GM18517 (cell line): ENCODE measurements around the gene PRELP.

Source experiments
- ATAC-seq: cut with Tn5 transposase; IDR thresholded peaks from one replicate; pipeline ENCODE4 v1.9.1; 2021; ENCODE audit warnings: mild to moderate bottlenecking, moderate library complexity; ENCODE audit not compliant: unreplicated experiment

Gene PRELP

DNA sequence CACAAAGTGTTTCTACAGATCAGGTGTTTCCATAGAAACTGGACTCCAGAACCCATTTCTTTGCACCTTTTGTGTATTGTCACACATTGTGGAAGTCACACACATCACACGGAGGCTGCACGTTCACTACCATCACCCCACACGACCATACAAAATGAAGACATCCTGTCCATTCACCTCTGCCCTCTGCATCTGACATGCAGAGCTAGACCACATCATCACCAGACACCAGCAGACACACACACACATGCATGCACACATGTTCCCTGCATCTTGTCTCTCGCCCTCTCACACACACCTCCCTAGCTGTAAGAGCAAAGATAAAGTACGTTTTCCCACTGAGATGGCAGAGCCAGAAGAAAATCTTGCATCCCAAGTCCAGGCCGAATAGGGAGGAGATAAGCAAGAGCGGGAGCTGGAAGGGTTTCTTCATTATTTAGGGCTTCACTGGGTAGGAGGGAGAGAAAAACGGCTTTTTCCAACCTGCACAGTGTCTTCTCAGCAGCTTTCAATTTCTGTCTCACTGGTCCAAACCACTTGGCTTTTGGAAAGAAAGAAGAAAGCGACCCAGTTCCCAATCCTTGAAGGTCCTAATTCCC is 709 bp downstream of the PRELP start:
- no peak for ATAC-seq

DNA sequence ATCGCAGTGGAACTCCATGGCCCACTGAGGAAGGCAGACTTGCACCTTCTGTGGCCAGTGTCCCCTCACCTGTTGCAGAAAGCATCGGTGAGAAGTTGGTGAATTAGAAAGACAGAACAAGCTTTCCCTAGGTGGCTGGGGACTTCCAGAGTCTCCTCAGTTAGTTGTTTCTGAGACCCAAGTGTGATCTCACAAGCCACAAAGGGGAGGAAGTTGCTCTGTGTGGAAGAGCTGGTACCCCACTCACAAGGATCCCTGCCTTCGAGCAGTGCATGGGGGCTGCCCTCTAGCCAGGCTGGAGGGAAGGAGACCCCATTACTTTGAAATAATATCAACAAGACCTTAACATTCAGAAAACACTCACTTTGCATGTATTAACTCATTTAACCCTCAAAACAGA is 2.1 kb downstream of the PRELP start:
- no peak for ATAC-seq

DNA sequence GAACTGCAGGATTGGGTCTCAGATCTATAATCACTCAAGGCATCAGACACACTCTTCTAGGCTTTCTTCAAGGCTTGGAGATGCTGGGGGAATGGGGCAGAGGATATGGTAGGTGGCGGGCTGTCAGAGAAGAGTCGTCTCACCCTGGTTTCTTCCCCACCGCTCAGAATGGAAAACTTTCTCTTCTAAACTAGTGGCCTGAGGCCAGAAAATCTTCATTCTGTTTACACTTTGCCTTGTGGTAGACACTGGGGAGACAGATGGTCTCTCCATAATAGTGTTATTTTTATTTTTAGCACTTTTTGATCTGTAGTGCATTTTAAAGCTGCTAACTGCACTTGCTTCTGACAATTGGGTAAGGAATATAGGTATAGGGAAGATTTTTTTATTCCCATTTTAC is 2.6 kb downstream of the PRELP start:
- no peak for ATAC-seq

GRCh38 chr1:203478986-203479385 is 3.4 kb downstream of the PRELP start:
- ATAC-seq = no peak

GRCh38 chr1:203479646-203480045 is 4.0 kb downstream of the PRELP start:
- no peak for ATAC-seq

GRCh38 chr1:203480084-203480483 is 4.5 kb downstream of the PRELP start:
- ATAC-seq = no peak

DNA sequence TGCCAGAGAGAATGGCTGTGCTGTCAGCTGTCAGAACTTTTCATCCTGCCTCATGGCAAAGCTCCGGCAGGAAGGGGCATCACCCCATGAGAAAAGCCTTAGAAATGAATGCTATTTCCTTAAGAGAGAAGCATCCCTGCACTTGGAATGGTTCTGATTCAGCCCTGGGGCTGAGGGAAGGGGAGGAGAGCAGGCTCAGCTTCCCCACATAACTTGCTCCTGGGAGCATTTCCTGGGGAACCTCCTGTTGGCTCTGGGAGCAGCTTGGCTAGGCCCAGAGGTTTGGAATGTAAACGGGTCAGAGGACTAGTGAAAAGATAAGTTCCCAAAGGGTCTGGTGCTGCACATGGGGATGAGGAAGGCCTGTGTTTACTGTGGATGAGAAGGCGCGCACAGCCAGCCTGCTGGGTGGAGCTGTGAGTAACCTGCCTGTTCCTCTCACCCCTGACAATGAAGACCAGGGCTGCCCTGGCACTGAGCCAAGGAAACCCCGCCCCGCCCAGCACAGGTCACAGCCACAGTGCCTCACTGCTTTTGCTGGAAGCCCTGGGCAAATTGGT is 5.0 kb downstream of the PRELP start:
- no peak for ATAC-seq

DNA sequence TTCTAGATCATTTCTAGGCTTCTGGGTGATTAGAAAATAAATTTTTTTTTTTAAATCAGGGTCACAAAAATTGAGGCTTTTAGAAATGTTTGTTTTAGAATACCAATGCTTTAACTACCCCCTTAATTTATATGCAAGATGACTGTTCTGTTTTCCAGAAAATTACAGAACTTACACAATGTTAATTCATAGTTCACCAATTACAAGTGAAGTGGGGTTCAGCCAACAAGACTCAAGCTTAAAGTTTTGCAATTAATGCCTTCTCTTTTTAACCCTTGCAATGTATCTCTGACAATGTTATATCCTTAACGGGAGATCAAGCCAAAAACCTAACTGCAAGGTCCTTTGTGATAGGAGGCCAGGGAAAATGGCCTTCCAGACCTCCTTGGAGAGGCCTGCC is 5.6 kb downstream of the PRELP start:
- ATAC-seq = no peak

GRCh38 chr1:203486618-203487370 is 11.2 kb downstream of the PRELP start:
- ATAC-seq = no peak

- ATAC-seq = no peak
Observed at GRCh38 chr1:203488539-203488938, 12.9 kb downstream of the PRELP start.

DNA sequence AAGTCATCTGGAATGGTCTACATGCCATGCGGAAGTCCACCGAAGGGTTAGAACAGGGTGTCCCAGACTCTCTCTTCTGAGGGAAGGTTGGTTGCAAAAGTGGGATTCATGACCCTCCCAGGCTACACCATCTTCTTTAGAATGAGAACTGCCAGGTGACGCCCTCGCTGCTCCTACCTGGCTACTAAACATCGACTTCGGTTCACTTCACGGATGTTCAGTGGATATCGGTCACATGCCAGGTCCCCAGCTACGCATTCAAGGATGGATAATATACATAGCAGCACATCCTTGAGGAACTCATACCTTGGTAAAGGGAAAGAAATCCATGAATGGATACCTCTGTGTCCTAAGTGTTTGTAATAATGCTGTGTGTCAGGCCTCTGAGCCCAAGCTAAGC is 15.0 kb downstream of the PRELP start:
- ATAC-seq = no peak

DNA sequence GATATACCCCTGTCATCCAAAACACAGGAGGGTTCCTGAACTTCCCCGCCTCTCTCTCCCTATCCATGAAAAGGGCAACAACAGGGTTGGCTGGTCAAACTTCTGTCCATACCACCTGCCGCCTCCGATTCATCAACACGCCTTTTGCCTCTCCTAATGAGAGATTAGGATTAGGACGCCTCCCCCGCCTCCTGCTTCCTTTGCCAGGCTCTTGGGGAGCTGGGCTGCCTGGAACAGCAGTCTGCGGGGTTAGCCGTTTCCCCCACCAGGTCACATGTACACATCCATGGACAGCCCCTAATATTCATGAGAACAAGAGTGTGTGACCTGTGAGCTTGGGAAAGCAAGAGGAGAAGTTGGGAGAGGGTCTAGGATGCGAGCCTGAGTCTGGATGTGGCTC is 16.1 kb downstream of the PRELP start:
- ATAC-seq = no peak

DNA sequence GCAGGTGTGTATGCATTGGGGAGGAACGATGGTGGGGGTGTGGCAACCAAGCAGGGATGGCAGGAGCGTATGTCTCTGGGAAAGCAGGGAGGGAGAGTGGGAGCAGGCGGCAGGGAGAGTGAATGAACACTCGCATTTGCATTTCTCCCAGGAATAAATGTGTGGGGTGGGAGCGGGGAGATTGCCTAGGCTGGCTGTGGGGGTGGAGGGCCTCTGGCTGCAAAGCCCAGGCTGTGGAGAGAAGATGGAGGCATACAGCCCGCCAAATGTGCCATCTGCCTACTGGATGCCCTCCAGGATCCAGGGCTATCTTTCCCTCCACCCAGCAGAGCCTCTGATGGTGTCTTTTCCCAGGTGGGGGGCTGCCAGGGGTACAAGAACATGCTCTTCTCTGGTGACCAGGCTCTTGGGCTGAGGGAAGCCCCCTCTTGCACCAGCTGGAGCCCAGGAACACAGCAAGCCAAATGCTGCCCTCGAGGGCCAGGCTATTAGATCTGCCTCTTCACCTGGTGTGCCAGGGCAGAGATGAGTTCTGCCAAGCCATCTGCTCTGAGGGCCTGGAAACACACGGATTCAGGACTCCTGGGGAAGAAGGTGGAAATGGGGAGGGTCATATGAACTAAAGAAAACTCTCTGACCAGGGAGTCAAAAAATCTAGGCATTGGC is 16.6 kb downstream of the PRELP start:
- no peak for ATAC-seq

- ATAC-seq = no peak
Observed at GRCh38 chr1:203492748-203493130, 17.1 kb downstream of the PRELP start.

- no peak for ATAC-seq
Observed at GRCh38 chr1:203493901-203494300, 18.3 kb downstream of the PRELP start, which contains the start of gene OPTC. Gene OPTC, plus strand, starts transcription at chr1:203494153. Its CDS starts 1,853 bp downstream, at chr1:203496006.

GRCh38 chr1:203495845-203496244 is 20.2 kb downstream of the PRELP start:
- no peak for ATAC-seq

DNA sequence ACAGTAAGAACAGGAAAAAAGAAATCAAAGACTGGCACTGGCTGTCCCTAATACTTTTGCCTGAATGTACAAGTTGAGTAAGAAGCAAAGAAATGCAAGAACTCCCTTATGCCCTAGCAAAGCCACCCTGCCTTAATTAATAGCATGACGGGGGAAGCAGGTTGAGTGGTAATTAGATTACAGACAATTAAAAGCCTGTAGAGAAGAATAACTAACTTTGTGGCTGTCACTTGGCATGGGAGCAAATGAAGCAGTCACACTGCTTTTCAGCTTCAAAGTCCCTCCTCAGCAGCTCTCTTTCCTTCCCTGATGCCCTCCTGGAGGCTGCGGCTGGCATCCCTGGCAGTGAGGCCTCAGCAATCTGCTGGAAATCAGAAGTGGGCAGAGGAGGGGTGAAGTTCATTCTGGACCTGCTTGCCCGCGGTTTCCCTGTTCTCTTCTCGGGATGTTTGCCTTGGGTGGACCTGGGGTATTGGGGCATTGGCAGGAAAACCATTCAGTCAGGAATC is 21.7 kb downstream of the PRELP start:
- no peak for ATAC-seq

GRCh38 chr1:203499643-203500278 is 24.2 kb downstream of the PRELP start:
- ATAC-seq = no peak

GRCh38 chr1:203500279-203500678 is 24.7 kb downstream of the PRELP start:
- no peak for ATAC-seq

GRCh38 chr1:203503836-203504235 is 28.2 kb downstream of the PRELP start:
- ATAC-seq = no peak
